Caco-2 (cell line): ENCODE results near the gene GPR27. TPM values are rescaled to one million over a fixed set of nuclear protein-coding genes. Genes with fewer than 3 reads are reported as not detected.

Experiments
- BruUV-seq: library from RNA; stranded (reverse); fragments of 400-500 nt; replicated peaks from 2 replicates; lab custom pipeline; 2021; lab: Mats Ljungman, UMichigan
- CTCF ChIA-PET: fragments of 300-600 bp; sonication (Branson Sonifier 250); formaldehyde crosslinking; loops from one replicate; lab custom pipeline; 2022; ENCODE audit warnings: antibody characterized with exemption; lab: Charles Lee
- POLR2A ChIA-PET: fragments of 300-600 bp; sonication (Branson Sonifier 250); formaldehyde crosslinking; loops from one replicate; lab custom pipeline; 2022; ENCODE audit warnings: antibody characterized with exemption; lab: Charles Lee
- DNase-seq, 2 experiments: peaks; one replicate each; pipeline versions ENCODE4 v3.0.0 to v3.0.0-alpha.2; 2020 to 2022
- H3K27me3 ChIP-seq: replicated peaks from 2 replicates; pipeline ENCODE4 v1.6.0; 2011; ENCODE audit warnings: low read length; ENCODE audit not compliant: control insufficient read depth, insufficient read depth
- H3K36me3 ChIP-seq: 2 replicates; pipeline ENCODE4 v1.5.1; 2011; ENCODE audit warnings: low read length; ENCODE audit not compliant: control insufficient read depth, insufficient read depth
- H3K4me1 ChIP-seq: fragments of 250-450 bp; sonication (Bioruptor Pico); 2 replicates; pipeline ENCODE4 v1.5.1; 2020; ENCODE audit warnings: mild to moderate bottlenecking
- H3K4me3 ChIP-seq: 2 replicates; pipeline ENCODE4 v1.5.1; 2011; ENCODE audit warnings: low read depth, mild to moderate bottlenecking, control low read depth, low read length
- H3K9me3 ChIP-seq: fragments of 250-450 bp; sonication (Bioruptor Pico); 2 replicates; pipeline ENCODE4 v1.5.1; 2020; ENCODE audit warnings: mild to moderate bottlenecking, moderate library complexity
- H3K27ac Mint-ChIP-seq: one replicate; pipeline ENCODE4 v1.8.0; 2022; ENCODE audit warnings: mixed read lengths; ENCODE audit not compliant: unreplicated experiment
- H3K27me3 Mint-ChIP-seq: one replicate; pipeline ENCODE4 v1.8.0; 2022; ENCODE audit warnings: mixed read lengths; ENCODE audit not compliant: insufficient read depth, unreplicated experiment
- H3K36me3 Mint-ChIP-seq: one replicate; pipeline ENCODE4 v1.8.0; 2022; ENCODE audit warnings: mild to moderate bottlenecking, mixed read lengths; ENCODE audit not compliant: insufficient read depth, unreplicated experiment
- H3K4me1 Mint-ChIP-seq: one replicate; pipeline ENCODE4 v1.8.0; 2022; ENCODE audit warnings: low read depth, mixed read lengths; ENCODE audit not compliant: unreplicated experiment
- H3K4me3 Mint-ChIP-seq: one replicate; pipeline ENCODE4 v1.8.0; 2022; ENCODE audit warnings: mild to moderate bottlenecking, moderate library complexity, mixed read lengths; ENCODE audit not compliant: unreplicated experiment
- H3K9me3 Mint-ChIP-seq: one replicate; pipeline ENCODE4 v1.8.0; 2022; ENCODE audit warnings: mixed read lengths; ENCODE audit not compliant: unreplicated experiment
- CTCF ChIP-seq, 2 experiments: fragments of 200-600 bp in 1 of 2; IDR thresholded peaks; 1 replicate in 1 of 2; 2 replicates in 1 of 2; pipeline versions ENCODE4 v1.5.1 to v1.8.0; 2011 to 2022; ENCODE audit warnings: antibody characterized with exemption in 1 of 2, control low read depth in 1 of 2, inconsistent platforms in 1 of 2, low read depth in 1 of 2, low read length in 1 of 2, mild to moderate bottlenecking in 1 of 2, moderate library complexity in 1 of 2; ENCODE audit not compliant: insufficient read depth in 1 of 2, severe bottlenecking in 1 of 2, unreplicated experiment in 1 of 2
- intact Hi-C: fragments of 100-400 bp; cut with micrococcal nuclease; formaldehyde crosslinking; loops from one replicate; pipeline ENCODE4 v1.10.0; 2022; ENCODE audit not compliant: unreplicated experiment
- total RNA-seq: library from RNA; stranded (reverse); gene quantifications from 2 replicates; pipeline ENCODE4 v1.2.3, GENCODE V29; 2022

Gene GPR27
- total RNA-seq, 1 experiment from 2014 or later = 0.39 TPM

DNA sequence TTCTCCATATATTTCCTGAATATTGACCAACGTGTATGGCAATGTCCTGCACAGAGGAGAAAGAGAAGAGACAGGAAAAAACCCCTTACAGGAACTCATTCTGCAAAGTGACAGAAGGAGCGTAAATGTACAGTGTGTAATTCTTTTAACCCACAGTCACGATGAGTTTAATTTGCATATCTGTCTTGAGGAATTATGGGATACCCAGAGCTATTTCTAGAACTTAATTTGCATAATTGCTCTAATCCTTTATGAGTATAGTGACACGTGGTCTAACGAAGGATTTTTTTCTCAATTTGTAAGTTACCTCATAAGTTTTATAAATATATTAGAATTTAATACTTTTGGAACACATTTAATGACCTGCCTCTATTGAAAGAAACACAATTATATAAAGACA is 9.8 kb downstream of the GPR27 start:
- intact Hi-C loops = no loop called here
- Mint-ChIP-seq H3K4me3 (no peak overlapping the region), H3K36me3 (no peaks in the 10 kb centered on the region), H3K27me3 (peaks cover 15% of the 10 kb centered on the region), H3K9me3 (no peaks in the 10 kb centered on the region), H3K4me1 (no peaks in the 10 kb centered on the region), H3K27ac (no peak overlapping the region)
- Histone ChIP-seq H3K36me3 (no peaks in the 10 kb centered on the region), H3K9me3 (no peaks in the 10 kb centered on the region), H3K4me1 (no peaks in the 10 kb centered on the region), H3K4me3 (no peak overlapping the region), H3K27me3 (no peaks in the 10 kb centered on the region)
- no peak for TF ChIP-seq CTCF (IDR thresholded peaks at IDR 0.05; ENCODE audit: insufficient read depth in 1 of 2, low read depth in 1 of 2, low read length in 1 of 2, severe bottlenecking in 1 of 2, unreplicated experiment in 1 of 2)
- ChIA-PET CTCF (no interaction called here), POLR2A (no interaction called here)
- no TSS peak for BruUV-seq
- no peak for DNase-seq

GRCh38 chr3:71771126-71771525 is 17.5 kb downstream of the GPR27 start:
- no peak overlapping the region for H3K4me3 ChIP-seq
- no peaks in the 10 kb centered on the region for H3K27me3 ChIP-seq
- H3K9me3 Mint-ChIP-seq = no peaks in the 10 kb centered on the region
- peaks cover 12% of the 10 kb centered on the region for H3K27me3 Mint-ChIP-seq
- no peak overlapping the region for H3K4me3 Mint-ChIP-seq
- no peaks in the 10 kb centered on the region for H3K4me1 ChIP-seq
- intact Hi-C loops = no loop called here
- no peaks in the 10 kb centered on the region for H3K4me1 Mint-ChIP-seq
- no peak for TF ChIP-seq CTCF (IDR thresholded peaks at IDR 0.05; ENCODE audit: insufficient read depth in 1 of 2, low read depth in 1 of 2, low read length in 1 of 2, severe bottlenecking in 1 of 2, unreplicated experiment in 1 of 2)
- DNase-seq = no peak
- H3K36me3 Mint-ChIP-seq = no peaks in the 10 kb centered on the region
- H3K9me3 ChIP-seq = no peaks in the 10 kb centered on the region
- ChIA-PET CTCF (no interaction called here), POLR2A (no interaction called here)
- no peak overlapping the region for H3K27ac Mint-ChIP-seq
- H3K36me3 ChIP-seq = no peaks in the 10 kb centered on the region
- BruUV-seq = no TSS peak

- no peak overlapping the region for H3K27ac Mint-ChIP-seq
- H3K36me3 Mint-ChIP-seq = no peaks in the 10 kb centered on the region
- Histone ChIP-seq H3K4me3 (no peak overlapping the region), H3K36me3 (no peaks in the 10 kb centered on the region), H3K27me3 (no peaks in the 10 kb centered on the region), H3K4me1 (no peaks in the 10 kb centered on the region), H3K9me3 (no peaks in the 10 kb centered on the region)
- no TSS peak for BruUV-seq
- no peaks in the 10 kb centered on the region for H3K4me1 Mint-ChIP-seq
- ChIA-PET POLR2A (no interaction called here), CTCF (no interaction called here)
- DNase-seq = no peak
- no peaks in the 10 kb centered on the region for H3K9me3 Mint-ChIP-seq
- H3K4me3 Mint-ChIP-seq = no peak overlapping the region
- intact Hi-C loops = no loop called here
- no peak for TF ChIP-seq CTCF (IDR thresholded peaks at IDR 0.05; ENCODE audit: insufficient read depth in 1 of 2, low read depth in 1 of 2, low read length in 1 of 2, severe bottlenecking in 1 of 2, unreplicated experiment in 1 of 2)
- peaks cover 12% of the 10 kb centered on the region for H3K27me3 Mint-ChIP-seq
These were observed 18.2 kb downstream of the GPR27 start for GRCh38 chr3:71771884-71772283.
